SK-N-SH (cell line): ENCODE results near the gene DLEC1.

Experiments
- CHD2 ChIP-seq: fragments of 150-350 bp; IDR thresholded peaks from 2 replicates; pipeline ENCODE4 v1.6.1; 2018; ENCODE audit warnings: low read length; ENCODE audit not compliant: partially characterized antibody
- CTCF ChIP-seq: fragments of 200-600 bp; sonication (generic); IDR thresholded peaks from 2 replicates; pipeline ENCODE4 v1.6.1; 2017; ENCODE audit warnings: antibody characterized with exemption, mild to moderate bottlenecking, moderate library complexity
- EZH2phosphoT487 ChIP-seq: fragments of 200-600 bp; sonication (generic); IDR thresholded peaks from 2 replicates; pipeline ENCODE4 v1.6.1; 2017; ENCODE audit warnings: low read depth, mixed run types, mild to moderate bottlenecking, antibody characterized with exemption, moderate library complexity, borderline replicate concordance
- FOXM1 ChIP-seq: IDR thresholded peaks from 2 replicates; pipeline ENCODE4 v1.4.0; 2012; ENCODE audit warnings: low read depth, mild to moderate bottlenecking
- GATA2 ChIP-seq: sonication (generic); formaldehyde crosslinking; IDR thresholded peaks from 2 replicates; pipeline ENCODE4 v1.5.0; 2020; ENCODE audit warnings: mild to moderate bottlenecking, missing genetic modification reagents
- MAX ChIP-seq: IDR thresholded peaks from 2 replicates; pipeline ENCODE4 v1.4.0; 2012; ENCODE audit warnings: low read depth
- MXI1 ChIP-seq: IDR thresholded peaks from 2 replicates; pipeline ENCODE4 v1.6.1; 2012; ENCODE audit warnings: mild to moderate bottlenecking, low read depth, low read length, improper control_type of control experiment
- NFIC ChIP-seq: IDR thresholded peaks from 2 replicates; pipeline ENCODE4 v1.4.0; 2012; ENCODE audit warnings: borderline replicate concordance
- POLR2AphosphoS5 ChIP-seq: IDR thresholded peaks from 2 replicates; pipeline ENCODE4 v1.6.1; 2012; ENCODE audit warnings: low read depth, low read length
- SIN3A ChIP-seq: IDR thresholded peaks from 2 replicates; pipeline ENCODE4 v1.6.1; 2012; ENCODE audit warnings: low read depth, mild to moderate bottlenecking, low read length, moderate library complexity, borderline replicate concordance
- TAF1 ChIP-seq: IDR thresholded peaks from 2 replicates; pipeline ENCODE4 v1.6.1; 2012; ENCODE audit warnings: low read depth, mild to moderate bottlenecking, low read length, moderate library complexity, borderline replicate concordance
- TF ChIP-seq, protein P1 (sequence below): IDR thresholded peaks from 2 replicates; pipeline ENCODE4; 2012
- TF ChIP-seq, protein P2 (sequence below): IDR thresholded peaks from 2 replicates; pipeline ENCODE4 v1.4.0; 2012; ENCODE audit warnings: low read depth, borderline replicate concordance

GRCh38 chr3:38117163-38117716 lies 78.2 kb downstream of the DLEC1 start:
- TF ChIP-seq CTCF (no peak), POLR2AphosphoS5 (no peak), MAX (no peak), CHD2 (no peak), TAF1 (no peak), EZH2phosphoT487 (no peak), SIN3A (no peak), FOXM1 (no peak), NFIC (no peak), MXI1 (no peak), GATA2 (CRISPR knock-in tag) (no peak)
- TF ChIP-seq, protein P1, sequence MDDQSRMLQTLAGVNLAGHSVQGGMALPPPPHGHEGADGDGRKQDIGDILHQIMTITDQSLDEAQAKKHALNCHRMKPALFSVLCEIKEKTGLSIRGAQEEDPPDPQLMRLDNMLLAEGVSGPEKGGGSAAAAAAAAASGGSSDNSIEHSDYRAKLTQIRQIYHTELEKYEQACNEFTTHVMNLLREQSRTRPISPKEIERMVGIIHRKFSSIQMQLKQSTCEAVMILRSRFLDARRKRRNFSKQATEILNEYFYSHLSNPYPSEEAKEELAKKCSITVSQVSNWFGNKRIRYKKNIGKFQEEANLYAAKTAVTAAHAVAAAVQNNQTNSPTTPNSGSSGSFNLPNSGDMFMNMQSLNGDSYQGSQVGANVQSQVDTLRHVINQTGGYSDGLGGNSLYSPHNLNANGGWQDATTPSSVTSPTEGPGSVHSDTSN = no peak
- TF ChIP-seq, protein P2, sequence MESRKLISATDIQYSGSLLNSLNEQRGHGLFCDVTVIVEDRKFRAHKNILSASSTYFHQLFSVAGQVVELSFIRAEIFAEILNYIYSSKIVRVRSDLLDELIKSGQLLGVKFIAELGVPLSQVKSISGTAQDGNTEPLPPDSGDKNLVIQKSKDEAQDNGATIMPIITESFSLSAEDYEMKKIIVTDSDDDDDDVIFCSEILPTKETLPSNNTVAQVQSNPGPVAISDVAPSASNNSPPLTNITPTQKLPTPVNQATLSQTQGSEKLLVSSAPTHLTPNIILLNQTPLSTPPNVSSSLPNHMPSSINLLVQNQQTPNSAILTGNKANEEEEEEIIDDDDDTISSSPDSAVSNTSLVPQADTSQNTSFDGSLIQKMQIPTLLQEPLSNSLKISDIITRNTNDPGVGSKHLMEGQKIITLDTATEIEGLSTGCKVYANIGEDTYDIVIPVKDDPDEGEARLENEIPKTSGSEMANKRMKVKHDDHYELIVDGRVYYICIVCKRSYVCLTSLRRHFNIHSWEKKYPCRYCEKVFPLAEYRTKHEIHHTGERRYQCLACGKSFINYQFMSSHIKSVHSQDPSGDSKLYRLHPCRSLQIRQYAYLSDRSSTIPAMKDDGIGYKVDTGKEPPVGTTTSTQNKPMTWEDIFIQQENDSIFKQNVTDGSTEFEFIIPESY = no peak
